Endothelial cell of umbilical vein (primary cell): ENCODE results near the gene IL1RL1. TPM values are rescaled to one million over a fixed set of nuclear protein-coding genes. Genes with fewer than 3 reads are reported as not detected.

ENCODE experiments used
- BruUV-seq: library from RNA; stranded (reverse); fragments of 400-500 nt; replicated peaks from 2 replicates; lab custom pipeline; 2021; lab: Mats Ljungman, UMichigan
- CTCF ChIA-PET: fragments of 300-600, 350-600 bp; sonication (Branson Sonifier 250); formaldehyde crosslinking; loops from one replicate; lab custom pipeline; 2021; ENCODE audit warnings: antibody characterized with exemption, inconsistent platforms; lab: Charles Lee
- POLR2A ChIA-PET: fragments of 300-600, 350-600 bp; sonication (Branson Sonifier 250); formaldehyde crosslinking; loops from one replicate; lab custom pipeline; 2021; ENCODE audit warnings: antibody characterized with exemption, inconsistent platforms; lab: Charles Lee
- DNase-seq: peaks from one replicate; pipeline ENCODE4 v3.0.0-alpha.2; 2011; ENCODE audit warnings: low read depth, low spot score
- FAIRE-seq: peaks from 2 replicates; lab custom pipeline; 2011; peaks lifted over from hg19 to GRCh38; lab: Jason Lieb, UNC
- H2AFZ ChIP-seq: 2 replicates; pipeline ENCODE4 v1.6.0; 2012; ENCODE audit warnings: low read depth, low read length, control low read depth, inconsistent platforms
- H3K27ac ChIP-seq: 2 replicates; pipeline ENCODE4 v1.5.1; 2011; ENCODE audit warnings: low read depth, mild to moderate bottlenecking, control low read depth, low read length, moderate library complexity; ENCODE audit not compliant: insufficient read depth
- H3K27me3 ChIP-seq, 2 experiments: 2 replicates each; pipeline versions ENCODE4 v1.6.0 to v1.6.1; 2011; ENCODE audit warnings: low read length in 2 of 2, mixed read lengths in 1 of 2; ENCODE audit not compliant: control insufficient read depth in 2 of 2, insufficient read depth in 2 of 2
- H3K36me3 ChIP-seq, 2 experiments: 2 replicates in 1 of 2; 3 replicates in 1 of 2; pipeline ENCODE4 v1.5.1; 2011; ENCODE audit warnings: low read length in 2 of 2, mild to moderate bottlenecking in 1 of 2, moderate library complexity in 1 of 2; ENCODE audit not compliant: control insufficient read depth in 2 of 2, insufficient read depth in 2 of 2; ENCODE audit errors: extremely low read depth in 1 of 2
- H3K4me1 ChIP-seq: 3 replicates; pipeline ENCODE4 v1.5.1; 2011; ENCODE audit warnings: mild to moderate bottlenecking, low read length; ENCODE audit not compliant: control insufficient read depth, insufficient read depth; ENCODE audit errors: extremely low read depth
- H3K4me2 ChIP-seq: 2 replicates; pipeline ENCODE4 v1.6.1; 2011; ENCODE audit warnings: low read length, control low read depth, mixed read lengths; ENCODE audit not compliant: insufficient read depth
- H3K4me3 ChIP-seq, 3 experiments: fragments of 200-600 bp in 1 of 3; sonication (generic), shearing (Covaris generic) in 1 of 3; replicated peaks in 1 of 3; 2 replicates each; pipeline ENCODE4 v1.5.1; 2011 to 2016; ENCODE audit warnings: control low read depth in 3 of 3, low read length in 3 of 3, mild to moderate bottlenecking in 2 of 3, inconsistent platforms in 1 of 3, low read depth in 1 of 3, moderate library complexity in 1 of 3; ENCODE audit not compliant: insufficient read depth in 1 of 3
- H3K79me2 ChIP-seq: 2 replicates; pipeline ENCODE4 v1.6.0; 2012; ENCODE audit warnings: low read length, inconsistent platforms; ENCODE audit not compliant: control insufficient read depth, insufficient read depth
- H3K9ac ChIP-seq: replicated peaks from 2 replicates; pipeline ENCODE3; 2011; ENCODE audit warnings: low read length, control low read depth; ENCODE audit not compliant: insufficient read depth; ENCODE audit errors: extremely low read depth
- H3K9me1 ChIP-seq: replicated peaks from 3 replicates; pipeline ENCODE4 v1.6.0; 2011; ENCODE audit warnings: mild to moderate bottlenecking, low read length; ENCODE audit not compliant: control insufficient read depth, insufficient read depth; ENCODE audit errors: extremely low read depth
- H3K9me3 ChIP-seq: replicated peaks from 2 replicates; pipeline ENCODE4 v1.5.1; 2012; ENCODE audit warnings: low read length, inconsistent platforms; ENCODE audit not compliant: control insufficient read depth, insufficient read depth
- H4K20me1 ChIP-seq: replicated peaks from 2 replicates; pipeline ENCODE3; 2011; ENCODE audit warnings: mild to moderate bottlenecking, low read length; ENCODE audit not compliant: control insufficient read depth, insufficient read depth; ENCODE audit errors: extremely low read depth
- EZH2 ChIP-seq: IDR thresholded peaks from 2 replicates; pipeline ENCODE4 v1.6.1; 2012; ENCODE audit warnings: borderline replicate concordance, low read depth, mild to moderate bottlenecking, moderate library complexity, low read length, inconsistent platforms; ENCODE audit not compliant: severe bottlenecking
- FOS ChIP-seq: IDR thresholded peaks from 2 replicates; pipeline ENCODE4 v1.6.1; 2011; ENCODE audit warnings: mild to moderate bottlenecking, low read length, moderate library complexity, borderline replicate concordance; ENCODE audit not compliant: insufficient read depth
- GATA2 ChIP-seq: IDR thresholded peaks from 2 replicates; pipeline ENCODE4 v1.7.0; 2011; ENCODE audit warnings: low read depth, mild to moderate bottlenecking, moderate library complexity, mixed read lengths, low read length; ENCODE audit not compliant: insufficient read length, insufficient read depth
- JUN ChIP-seq: IDR thresholded peaks from 2 replicates; pipeline ENCODE4 v1.6.1; 2011; ENCODE audit warnings: borderline replicate concordance, low read depth; ENCODE audit not compliant: insufficient read length, insufficient read depth
- MYC ChIP-seq: IDR thresholded peaks from one replicate; pipeline ENCODE4 v1.6.1; 2011; ENCODE audit warnings: mild to moderate bottlenecking, low read depth, low read length
- POLR2A ChIP-seq: IDR thresholded peaks from 2 replicates; pipeline ENCODE4 v1.6.1; 2012; ENCODE audit warnings: low read depth, mild to moderate bottlenecking, control low read depth, low read length
- POLR2AphosphoS5 ChIP-seq: IDR thresholded peaks from 2 replicates; pipeline ENCODE4 v1.6.1; 2012; ENCODE audit warnings: low read depth, mild to moderate bottlenecking, control low read depth, low read length, moderate library complexity; ENCODE audit not compliant: insufficient read depth
- dilution Hi-C: fragments of 300-500 bp; cut with MboI; formaldehyde crosslinking; loops from one replicate; pipeline ENCODE4 v1.15.0; 2019; ENCODE audit warnings: low sequenced_read_pairs; ENCODE audit not compliant: extremely low pct_ligation_motif_present
- intact Hi-C: fragments of 100-400 bp; cut with micrococcal nuclease; formaldehyde crosslinking; loops from one replicate; pipeline ENCODE4 v1.10.0; 2022
- polyA plus RNA-seq, 4 experiments: library from polyadenylated mRNA; depleted of rRNA in 3 of 4; stranded (reverse) in 3 of 4; unstranded in 1 of 4; fragments of >200 nt; gene quantifications; 2 replicates each; pipeline versions ENCODE4 v1.2.1 to v1.2.3, GENCODE V29; 2011 to 2012; ENCODE audit warnings: missing spikeins in 1 of 4
- total RNA-seq: library from RNA; stranded (reverse); gene quantifications from 2 replicates; pipeline ENCODE4 v1.2.3, GENCODE V29; 2021
- TF ChIP-seq, protein P1 (sequence below): IDR thresholded peaks from 2 replicates; pipeline ENCODE4 v1.6.1; 2011; ENCODE audit not compliant: insufficient read depth, insufficient read length
- TF ChIP-seq, protein P2 (sequence below), 2 donors: IDR thresholded peaks; 1 replicate in 1 of 2; 2 replicates in 1 of 2; pipeline ENCODE4 v1.5.1; 2011; ENCODE audit warnings: low read length in 2 of 2, mild to moderate bottlenecking in 2 of 2, moderate library complexity in 2 of 2, control low read depth in 1 of 2, inconsistent platforms in 1 of 2, low read depth in 1 of 2; ENCODE audit not compliant: insufficient read depth in 1 of 2; ENCODE audit errors: extremely low read depth in 1 of 2

The IL1RL1 gene
- total and polyA plus RNA-seq, 2 donors (not counting 3 experiments of a cell fraction or from before 2014, with no cell fraction given) = 32.2 to 44.0 TPM

GRCh38 chr2:102337012-102337411 lies 25.6 kb downstream of the IL1RL1 start:
- no peaks in the 10 kb centered on the region for H3K9me3 ChIP-seq
- DNase-seq (peak; percentile 80), FAIRE-seq (peak; percentile 38)
- dilution Hi-C loops = no loop called here
- intact Hi-C loops = loop anchor here (1.0 to 5.0 kb wide), 2 partner anchors 33 to 80 kb away; no protein-coding TSS in a partner anchor
- peak overlapping the region in 2 of 3 experiments; percentile 74 to 95 for H3K4me3 ChIP-seq
- H4K20me1 ChIP-seq = no peaks in the 10 kb centered on the region
- CTCF ChIA-PET = interaction anchor here (0.9 to 2.7 kb wide), 14 partner anchors 11 to 316 kb away, joined by 3 to 21 read pairs (median 6); partner anchors contain the start of genes IL18R1 and IL1RL1
- peaks cover 56% of the 10 kb centered on the region for H3K4me1 ChIP-seq
- TF ChIP-seq, protein P1, sequence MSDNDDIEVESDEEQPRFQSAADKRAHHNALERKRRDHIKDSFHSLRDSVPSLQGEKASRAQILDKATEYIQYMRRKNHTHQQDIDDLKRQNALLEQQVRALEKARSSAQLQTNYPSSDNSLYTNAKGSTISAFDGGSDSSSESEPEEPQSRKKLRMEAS = no peak
- TF ChIP-seq FOS (peak; percentile 77), JUN (peak; percentile 65), POLR2AphosphoS5 (peak; percentile 58), POLR2A (peak; percentile 85), EZH2 (no peak), GATA2 (no peak), MYC (no peak)
- TF ChIP-seq, protein P2, sequence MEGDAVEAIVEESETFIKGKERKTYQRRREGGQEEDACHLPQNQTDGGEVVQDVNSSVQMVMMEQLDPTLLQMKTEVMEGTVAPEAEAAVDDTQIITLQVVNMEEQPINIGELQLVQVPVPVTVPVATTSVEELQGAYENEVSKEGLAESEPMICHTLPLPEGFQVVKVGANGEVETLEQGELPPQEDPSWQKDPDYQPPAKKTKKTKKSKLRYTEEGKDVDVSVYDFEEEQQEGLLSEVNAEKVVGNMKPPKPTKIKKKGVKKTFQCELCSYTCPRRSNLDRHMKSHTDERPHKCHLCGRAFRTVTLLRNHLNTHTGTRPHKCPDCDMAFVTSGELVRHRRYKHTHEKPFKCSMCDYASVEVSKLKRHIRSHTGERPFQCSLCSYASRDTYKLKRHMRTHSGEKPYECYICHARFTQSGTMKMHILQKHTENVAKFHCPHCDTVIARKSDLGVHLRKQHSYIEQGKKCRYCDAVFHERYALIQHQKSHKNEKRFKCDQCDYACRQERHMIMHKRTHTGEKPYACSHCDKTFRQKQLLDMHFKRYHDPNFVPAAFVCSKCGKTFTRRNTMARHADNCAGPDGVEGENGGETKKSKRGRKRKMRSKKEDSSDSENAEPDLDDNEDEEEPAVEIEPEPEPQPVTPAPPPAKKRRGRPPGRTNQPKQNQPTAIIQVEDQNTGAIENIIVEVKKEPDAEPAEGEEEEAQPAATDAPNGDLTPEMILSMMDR (IDR thresholded peaks at IDR 0.05; ENCODE audit: extremely low read depth in 1 of 2, insufficient read depth in 1 of 2, low read depth in 1 of 2, low read length in 2 of 2) = no peak
- H3K9ac ChIP-seq = peak overlapping the region; percentile 91
- H3K27me3 ChIP-seq = no peaks in the 10 kb centered on the region
- peak overlapping the region; percentile 98 for H3K4me2 ChIP-seq
- no TSS peak for BruUV-seq
- POLR2A ChIA-PET = no interaction called here
- H3K79me2 ChIP-seq = peaks cover 31% of the 10 kb centered on the region
- peak overlapping the region; percentile 99 for H3K27ac ChIP-seq
- no peaks in the 10 kb centered on the region for H3K9me1 ChIP-seq
- peaks cover 0 to 5% of the 10 kb centered on the region in 2 experiments for H3K36me3 ChIP-seq
- peak overlapping the region; percentile 52 for H2AFZ ChIP-seq
